Epithelial cell of esophagus (primary cell): Measurements from ENCODE around the gene ANKRD33B.

Experiments
- DNase-seq: peaks from one replicate; pipeline ENCODE4 v3.0.0; 2010; ENCODE audit warnings: low read depth
- H3K4me3 ChIP-seq: 2 replicates; pipeline ENCODE4 v1.5.1; 2011; ENCODE audit warnings: mild to moderate bottlenecking, low read length, control low read depth
- CTCF ChIP-seq: IDR thresholded peaks from 2 replicates; pipeline ENCODE4 v1.5.1; 2011; ENCODE audit warnings: low read depth, mild to moderate bottlenecking, low read length, control low read depth, inconsistent platforms; ENCODE audit not compliant: insufficient read depth; ENCODE audit errors: missing control alignments

ANKRD33B gene

DNA sequence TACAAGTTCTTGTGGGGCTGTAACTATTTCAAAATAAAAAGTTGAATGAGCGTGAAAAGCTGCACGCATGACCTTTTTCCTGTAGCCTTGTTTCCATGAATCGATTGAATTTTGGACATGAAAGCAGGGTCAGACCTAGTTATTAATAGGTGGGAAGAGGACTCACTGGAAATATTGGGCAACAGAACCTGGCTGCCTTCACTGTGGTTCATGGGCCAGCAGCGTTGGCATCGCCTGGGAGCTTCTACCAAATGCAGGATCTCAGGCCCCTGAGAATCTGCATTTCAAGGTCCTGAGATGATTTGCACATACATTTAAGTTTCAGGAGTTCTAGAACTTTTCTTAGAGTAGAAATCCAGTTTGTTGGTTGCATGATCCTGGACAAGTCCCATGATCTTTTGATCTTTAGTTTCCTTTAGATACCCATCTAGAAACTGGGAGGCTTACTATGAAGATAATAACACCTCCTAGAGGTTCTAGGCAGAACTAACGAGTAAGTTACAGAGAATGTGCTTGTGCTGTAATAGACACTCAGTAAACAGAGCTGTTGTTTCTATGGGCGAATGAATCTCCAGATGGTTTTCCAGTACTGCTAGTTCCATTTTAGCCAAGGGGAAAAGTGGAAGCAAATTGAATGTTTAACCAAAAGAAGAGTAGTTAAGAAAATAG lies 12.4 kb downstream of the ANKRD33B start:
- no peak overlapping the region for H3K4me3 ChIP-seq
- no peak for DNase-seq
- no peak for TF ChIP-seq CTCF

DNA sequence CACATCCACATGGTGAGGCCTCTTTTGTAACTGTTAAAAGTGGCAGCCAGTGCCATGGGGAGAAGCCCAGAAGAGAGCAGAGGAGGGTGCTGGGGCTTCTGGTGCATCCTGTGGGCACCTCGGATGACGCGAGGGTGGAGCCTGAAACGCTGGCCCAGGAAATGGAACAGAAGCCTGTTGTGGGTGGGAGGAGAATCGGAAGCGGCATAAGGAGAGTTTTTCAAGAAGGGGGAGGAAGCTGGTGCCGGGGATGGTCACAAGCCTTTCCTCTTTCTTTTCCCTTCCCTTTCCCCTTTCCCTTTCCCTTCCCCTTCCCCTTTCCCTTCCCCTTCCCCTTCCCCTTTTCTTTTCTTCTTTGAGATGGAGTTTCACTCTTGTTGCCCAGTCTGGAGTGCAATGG lies 12.9 kb downstream of the ANKRD33B start:
- TF ChIP-seq CTCF: no peak
- no peak overlapping the region for H3K4me3 ChIP-seq
- no peak for DNase-seq

DNA sequence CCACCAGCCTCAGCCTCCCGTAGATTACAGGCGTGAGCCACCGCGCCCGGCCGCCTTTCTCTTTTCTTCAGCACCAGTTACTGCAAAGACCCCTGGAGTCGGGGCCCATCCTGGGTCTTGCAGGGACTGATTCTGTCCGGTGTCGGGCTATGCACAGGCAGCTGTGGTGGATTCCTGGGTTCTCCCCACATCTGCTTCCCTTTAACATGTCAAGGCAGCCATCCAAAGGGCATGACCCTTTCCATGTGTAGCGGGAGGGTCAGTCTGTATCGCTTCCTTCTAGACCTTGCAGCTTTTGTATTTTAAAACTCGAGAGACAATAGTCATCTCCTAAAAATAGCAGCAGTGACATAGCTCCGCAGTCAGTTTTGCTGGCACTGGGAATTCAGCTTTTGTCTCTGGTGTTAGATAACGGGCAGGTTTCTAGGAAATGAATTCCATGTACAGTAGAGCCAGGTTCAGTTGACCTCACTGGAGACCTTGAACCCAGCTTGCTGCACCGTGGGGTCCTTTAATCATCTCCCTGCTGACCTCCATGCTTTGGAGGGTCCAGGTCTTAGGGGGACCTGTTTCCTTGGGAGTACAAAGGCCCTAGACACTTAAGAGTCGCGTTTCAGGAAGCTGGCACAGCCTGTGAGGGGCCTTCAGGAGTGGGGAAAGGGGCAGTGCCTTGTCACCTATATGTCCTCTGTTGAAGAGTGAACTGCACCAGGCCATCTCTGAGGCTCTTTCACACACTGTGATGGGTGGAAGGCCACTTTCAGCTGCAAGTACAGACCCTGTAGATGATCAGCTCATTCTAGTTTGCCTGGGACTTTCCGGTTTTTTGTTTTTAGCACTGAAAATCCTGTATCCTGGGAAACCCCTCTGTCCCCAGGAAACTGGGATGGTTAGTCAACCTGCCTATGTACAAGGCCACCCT lies 13.8 kb downstream of the ANKRD33B start:
- DNase-seq: no peak
- no peak for TF ChIP-seq CTCF
- no peak overlapping the region for H3K4me3 ChIP-seq

DNA sequence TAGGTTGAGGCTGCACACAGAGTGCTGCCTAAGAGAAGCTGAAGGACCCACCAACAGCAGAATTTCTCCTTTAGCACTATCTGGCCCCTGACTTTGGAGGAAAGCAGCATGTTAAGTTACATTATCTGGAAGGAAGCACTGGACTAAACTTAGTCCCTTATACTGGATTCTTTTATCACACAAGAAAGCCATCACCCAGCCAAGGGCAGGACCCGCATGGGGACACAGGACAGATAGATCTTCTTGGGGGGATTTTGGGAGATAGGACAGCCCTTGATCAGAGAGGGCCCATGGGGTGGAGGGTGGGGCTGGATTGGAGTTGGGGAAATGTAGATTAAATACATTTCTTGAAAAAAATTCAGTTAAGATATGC lies 14.4 kb downstream of the ANKRD33B start:
- no peak overlapping the region for H3K4me3 ChIP-seq
- DNase-seq: no peak
- no peak for TF ChIP-seq CTCF

DNA sequence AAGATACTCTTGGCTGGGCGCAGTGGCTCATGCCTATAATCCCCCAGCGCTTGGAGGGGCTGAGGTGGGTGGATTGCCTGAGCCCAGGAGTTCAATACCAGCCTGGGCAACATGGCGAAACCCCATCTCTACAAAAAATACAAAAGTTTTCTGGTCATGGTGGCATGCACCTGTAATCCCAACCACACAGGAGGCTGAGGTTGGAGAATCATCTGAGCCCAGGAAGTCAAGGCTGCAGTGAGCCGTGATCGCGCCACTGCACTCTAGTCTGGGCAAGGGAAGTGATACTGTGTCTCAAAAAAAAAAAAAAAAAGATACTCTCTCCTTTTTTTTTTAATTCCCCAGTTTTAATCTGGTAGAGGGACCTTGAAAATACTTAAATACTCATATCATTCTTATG lies 15.0 kb downstream of the ANKRD33B start:
- no peak for DNase-seq
- no peak for TF ChIP-seq CTCF
- H3K4me3 ChIP-seq: no peak overlapping the region

GRCh38 chr5:10579536-10580521 lies 16.0 kb downstream of the ANKRD33B start:
- no peak overlapping the region for H3K4me3 ChIP-seq

More at GRCh38 chr5:10579536-10580521, 16.0 kb downstream of the ANKRD33B start:
- DNase-seq: no peak
- TF ChIP-seq CTCF: no peak
